Endothelial cell of umbilical vein (primary cell): ENCODE data around the gene MBTPS1.

Experiments used
- FOS ChIP-seq: IDR thresholded peaks from 2 replicates; pipeline ENCODE4 v1.6.1; 2011; ENCODE audit warnings: mild to moderate bottlenecking, low read length, moderate library complexity, borderline replicate concordance; ENCODE audit not compliant: insufficient read depth
- MYC ChIP-seq: IDR thresholded peaks from one replicate; pipeline ENCODE4 v1.6.1; 2011; ENCODE audit warnings: mild to moderate bottlenecking, low read depth, low read length
- POLR2A ChIP-seq: IDR thresholded peaks from 2 replicates; pipeline ENCODE4 v1.6.1; 2012; ENCODE audit warnings: low read depth, mild to moderate bottlenecking, control low read depth, low read length
- POLR2AphosphoS5 ChIP-seq: IDR thresholded peaks from 2 replicates; pipeline ENCODE4 v1.6.1; 2012; ENCODE audit warnings: low read depth, mild to moderate bottlenecking, control low read depth, low read length, moderate library complexity; ENCODE audit not compliant: insufficient read depth
- TF ChIP-seq, protein P1 (sequence below): IDR thresholded peaks from 2 replicates; pipeline ENCODE4 v1.6.1; 2011; ENCODE audit not compliant: insufficient read depth, insufficient read length
- TF ChIP-seq, protein P2 (sequence below), 2 donors: IDR thresholded peaks; 1 replicate in 1 of 2; 2 replicates in 1 of 2; pipeline ENCODE4 v1.5.1; 2011; ENCODE audit warnings: low read length in 2 of 2, mild to moderate bottlenecking in 2 of 2, moderate library complexity in 2 of 2, control low read depth in 1 of 2, inconsistent platforms in 1 of 2, low read depth in 1 of 2; ENCODE audit not compliant: insufficient read depth in 1 of 2; ENCODE audit errors: extremely low read depth in 1 of 2

DNA sequence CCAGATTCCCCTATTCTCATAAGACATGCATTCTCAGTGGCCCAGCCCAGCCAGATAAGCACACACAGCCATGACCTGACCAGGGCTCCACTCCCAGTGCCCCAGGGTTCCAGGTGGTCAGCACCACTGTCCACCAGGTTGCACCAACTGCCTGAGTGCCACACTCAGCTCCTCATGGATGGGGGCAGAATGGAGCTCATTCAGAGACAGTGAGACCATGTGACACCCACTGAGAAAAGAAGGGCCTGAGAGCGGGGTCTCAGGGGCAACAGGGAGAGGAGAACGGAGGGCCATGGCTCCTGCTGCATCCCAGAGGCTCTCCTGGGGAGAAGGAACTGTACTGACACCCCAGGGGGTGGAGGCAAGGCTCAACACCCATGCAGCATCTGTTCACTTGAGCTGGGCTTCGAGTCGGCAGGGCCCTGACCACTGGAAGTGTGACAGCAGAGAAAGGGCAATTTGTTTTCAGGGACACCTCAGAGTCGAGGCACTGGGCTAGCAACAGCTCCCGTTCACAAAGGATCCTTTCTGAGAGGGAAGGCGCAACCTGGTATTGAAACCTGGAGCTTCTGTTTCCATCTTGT is 55.4 kb downstream of the MBTPS1 start:
- TF ChIP-seq, protein P1, sequence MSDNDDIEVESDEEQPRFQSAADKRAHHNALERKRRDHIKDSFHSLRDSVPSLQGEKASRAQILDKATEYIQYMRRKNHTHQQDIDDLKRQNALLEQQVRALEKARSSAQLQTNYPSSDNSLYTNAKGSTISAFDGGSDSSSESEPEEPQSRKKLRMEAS = no peak
- TF ChIP-seq, protein P2, sequence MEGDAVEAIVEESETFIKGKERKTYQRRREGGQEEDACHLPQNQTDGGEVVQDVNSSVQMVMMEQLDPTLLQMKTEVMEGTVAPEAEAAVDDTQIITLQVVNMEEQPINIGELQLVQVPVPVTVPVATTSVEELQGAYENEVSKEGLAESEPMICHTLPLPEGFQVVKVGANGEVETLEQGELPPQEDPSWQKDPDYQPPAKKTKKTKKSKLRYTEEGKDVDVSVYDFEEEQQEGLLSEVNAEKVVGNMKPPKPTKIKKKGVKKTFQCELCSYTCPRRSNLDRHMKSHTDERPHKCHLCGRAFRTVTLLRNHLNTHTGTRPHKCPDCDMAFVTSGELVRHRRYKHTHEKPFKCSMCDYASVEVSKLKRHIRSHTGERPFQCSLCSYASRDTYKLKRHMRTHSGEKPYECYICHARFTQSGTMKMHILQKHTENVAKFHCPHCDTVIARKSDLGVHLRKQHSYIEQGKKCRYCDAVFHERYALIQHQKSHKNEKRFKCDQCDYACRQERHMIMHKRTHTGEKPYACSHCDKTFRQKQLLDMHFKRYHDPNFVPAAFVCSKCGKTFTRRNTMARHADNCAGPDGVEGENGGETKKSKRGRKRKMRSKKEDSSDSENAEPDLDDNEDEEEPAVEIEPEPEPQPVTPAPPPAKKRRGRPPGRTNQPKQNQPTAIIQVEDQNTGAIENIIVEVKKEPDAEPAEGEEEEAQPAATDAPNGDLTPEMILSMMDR (IDR thresholded peaks at IDR 0.05; ENCODE audit: extremely low read depth in 1 of 2, insufficient read depth in 1 of 2, low read depth in 1 of 2, low read length in 2 of 2) = no peak
- TF ChIP-seq POLR2A (no peak), FOS (no peak), MYC (no peak), POLR2AphosphoS5 (no peak)
